ENCODE results near the gene DHX16. TPM values are rescaled to one million over a fixed set of nuclear protein-coding genes. Genes with fewer than 3 reads are reported as not detected.

DHX16 gene
- total and polyA plus RNA-seq, 2 experiments from 2014 or later, result 16.0 to 31.3 TPM

DNA sequence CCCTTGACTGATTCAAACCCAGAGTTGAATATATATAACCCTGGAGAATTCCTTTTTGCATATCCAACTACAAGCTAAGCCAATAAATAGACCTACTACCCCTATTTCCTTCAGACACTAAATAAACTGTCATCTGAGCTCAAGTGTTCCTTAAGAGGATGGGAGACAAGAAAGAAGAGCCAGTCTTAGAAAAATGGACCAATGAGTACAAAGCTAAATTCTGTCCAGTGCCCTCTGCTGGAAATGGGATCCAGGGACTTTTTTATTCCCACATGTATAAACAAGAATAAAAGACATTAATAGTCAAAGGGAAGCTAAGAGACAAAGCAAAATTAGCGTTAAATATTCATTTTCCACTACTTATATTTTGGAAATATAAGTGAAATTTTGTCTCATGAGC is 60.6 kb downstream of the DHX16 start:
- Histone ChIP-seq H3K36me3 (ENCODE audit: insufficient read depth) (peaks cover 38% of the 10 kb centered on the region), H3K4me1 (ENCODE audit: insufficient read depth) (peaks cover 13% of the 10 kb centered on the region; the same call in 1 of the 2 replicates), H2AFZ (no peak overlapping the region), H3K4me2 (no peak overlapping the region), H3K4me3 (no peak overlapping the region), H3F3A (replicated peaks; ENCODE audit: low read depth) (peaks cover 7% of the 10 kb centered on the region; the same call in 1 of the 2 replicates), H3K27ac (ENCODE audit: low read depth) (no peak overlapping the region), H4K20me1 (replicated peaks; ENCODE audit: insufficient read depth) (peaks cover 17% of the 10 kb centered on the region), H3K27me3 (ENCODE audit: insufficient read depth) (no peaks in the 10 kb centered on the region), H3K79me2 (replicated peaks; ENCODE audit: insufficient read depth) (peaks cover 44% of the 10 kb centered on the region), H3K9me2 (ENCODE audit: insufficient read depth) (no peaks in the 10 kb centered on the region)
- no peak overlapping the region; the same call in 2 of the 3 replicates for H3K4me3 Mint-ChIP-seq
- DNase-seq (ENCODE audit: low spot score), result no peak
- peaks cover 17% of the 10 kb centered on the region; the same call in 2 of the 3 replicates for H3K9me3 Mint-ChIP-seq
- H3K27me3 Mint-ChIP-seq (ENCODE audit: insufficient read depth, low read depth, poor library complexity), result peaks cover 41% of the 10 kb centered on the region
- TF ChIP-seq CTCF (conservative IDR thresholded peaks at IDR 0.05; ENCODE audit: low read depth in 2 of 2), result peak in 1 of 2 experiments; percentile 30; a peak in 2 of 4 replicates
- no peak for TF ChIP-seq EZH2phosphoT487 (IDR thresholded peaks at IDR 0.05; ENCODE audit: unreplicated experiment)
- TF ChIP-seq NANOG (IDR thresholded peaks at IDR 0.05; ENCODE audit: borderline replicate concordance), result no peak
- no peak for TF ChIP-seq ZNF114 (CRISPR knock-in tag; IDR thresholded peaks at IDR 0.05)
- TF ChIP-seq, protein P1, sequence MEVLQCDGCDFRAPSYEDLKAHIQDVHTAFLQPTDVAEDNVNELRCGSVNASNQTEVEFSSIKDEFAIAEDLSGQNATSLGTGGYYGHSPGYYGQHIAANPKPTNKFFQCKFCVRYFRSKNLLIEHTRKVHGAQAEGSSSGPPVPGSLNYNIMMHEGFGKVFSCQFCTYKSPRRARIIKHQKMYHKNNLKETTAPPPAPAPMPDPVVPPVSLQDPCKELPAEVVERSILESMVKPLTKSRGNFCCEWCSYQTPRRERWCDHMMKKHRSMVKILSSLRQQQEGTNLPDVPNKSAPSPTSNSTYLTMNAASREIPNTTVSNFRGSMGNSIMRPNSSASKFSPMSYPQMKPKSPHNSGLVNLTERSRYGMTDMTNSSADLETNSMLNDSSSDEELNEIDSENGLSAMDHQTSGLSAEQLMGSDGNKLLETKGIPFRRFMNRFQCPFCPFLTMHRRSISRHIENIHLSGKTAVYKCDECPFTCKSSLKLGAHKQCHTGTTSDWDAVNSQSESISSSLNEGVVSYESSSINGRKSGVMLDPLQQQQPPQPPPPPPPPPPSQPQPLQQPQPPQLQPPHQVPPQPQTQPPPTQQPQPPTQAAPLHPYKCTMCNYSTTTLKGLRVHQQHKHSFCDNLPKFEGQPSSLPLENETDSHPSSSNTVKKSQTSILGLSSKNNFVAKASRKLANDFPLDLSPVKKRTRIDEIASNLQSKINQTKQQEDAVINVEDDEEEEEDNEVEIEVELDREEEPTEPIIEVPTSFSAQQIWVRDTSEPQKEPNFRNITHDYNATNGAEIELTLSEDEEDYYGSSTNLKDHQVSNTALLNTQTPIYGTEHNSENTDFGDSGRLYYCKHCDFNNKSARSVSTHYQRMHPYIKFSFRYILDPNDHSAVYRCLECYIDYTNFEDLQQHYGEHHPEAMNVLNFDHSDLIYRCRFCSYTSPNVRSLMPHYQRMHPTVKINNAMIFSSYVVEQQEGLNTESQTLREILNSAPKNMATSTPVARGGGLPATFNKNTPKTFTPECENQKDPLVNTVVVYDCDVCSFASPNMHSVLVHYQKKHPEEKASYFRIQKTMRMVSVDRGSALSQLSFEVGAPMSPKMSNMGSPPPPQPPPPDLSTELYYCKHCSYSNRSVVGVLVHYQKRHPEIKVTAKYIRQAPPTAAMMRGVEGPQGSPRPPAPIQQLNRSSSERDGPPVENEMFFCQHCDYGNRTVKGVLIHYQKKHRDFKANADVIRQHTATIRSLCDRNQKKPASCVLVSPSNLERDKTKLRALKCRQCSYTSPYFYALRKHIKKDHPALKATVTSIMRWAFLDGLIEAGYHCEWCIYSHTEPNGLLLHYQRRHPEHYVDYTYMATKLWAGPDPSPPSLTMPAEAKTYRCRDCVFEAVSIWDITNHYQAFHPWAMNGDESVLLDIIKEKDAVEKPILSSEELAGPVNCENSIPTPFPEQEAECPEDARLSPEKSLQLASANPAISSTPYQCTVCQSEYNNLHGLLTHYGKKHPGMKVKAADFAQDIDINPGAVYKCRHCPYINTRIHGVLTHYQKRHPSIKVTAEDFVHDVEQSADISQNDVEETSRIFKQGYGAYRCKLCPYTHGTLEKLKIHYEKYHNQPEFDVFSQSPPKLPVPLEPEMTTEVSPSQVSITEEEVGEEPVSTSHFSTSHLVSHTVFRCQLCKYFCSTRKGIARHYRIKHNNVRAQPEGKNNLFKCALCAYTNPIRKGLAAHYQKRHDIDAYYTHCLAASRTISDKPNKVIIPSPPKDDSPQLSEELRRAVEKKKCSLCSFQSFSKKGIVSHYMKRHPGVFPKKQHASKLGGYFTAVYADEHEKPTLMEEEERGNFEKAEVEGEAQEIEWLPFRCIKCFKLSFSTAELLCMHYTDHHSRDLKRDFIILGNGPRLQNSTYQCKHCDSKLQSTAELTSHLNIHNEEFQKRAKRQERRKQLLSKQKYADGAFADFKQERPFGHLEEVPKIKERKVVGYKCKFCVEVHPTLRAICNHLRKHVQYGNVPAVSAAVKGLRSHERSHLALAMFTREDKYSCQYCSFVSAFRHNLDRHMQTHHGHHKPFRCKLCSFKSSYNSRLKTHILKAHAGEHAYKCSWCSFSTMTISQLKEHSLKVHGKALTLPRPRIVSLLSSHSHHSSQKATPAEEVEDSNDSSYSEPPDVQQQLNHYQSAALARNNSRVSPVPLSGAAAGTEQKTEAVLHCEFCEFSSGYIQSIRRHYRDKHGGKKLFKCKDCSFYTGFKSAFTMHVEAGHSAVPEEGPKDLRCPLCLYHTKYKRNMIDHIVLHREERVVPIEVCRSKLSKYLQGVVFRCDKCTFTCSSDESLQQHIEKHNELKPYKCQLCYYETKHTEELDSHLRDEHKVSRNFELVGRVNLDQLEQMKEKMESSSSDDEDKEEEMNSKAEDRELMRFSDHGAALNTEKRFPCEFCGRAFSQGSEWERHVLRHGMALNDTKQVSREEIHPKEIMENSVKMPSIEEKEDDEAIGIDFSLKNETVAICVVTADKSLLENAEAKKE (CRISPR knock-in tag; IDR thresholded peaks at IDR 0.05), result no peak
- no peak for TF ChIP-seq CREB1 (CRISPR knock-in tag; IDR thresholded peaks at IDR 0.05; ENCODE audit: low read depth)
- no peak overlapping the region for H3K27ac Mint-ChIP-seq
- no peak for ATAC-seq
- peaks cover 96% of the 10 kb centered on the region for H3K36me3 Mint-ChIP-seq (ENCODE audit: low read depth)
- peaks cover 33% of the 10 kb centered on the region for H3K4me1 Mint-ChIP-seq

All from GM23338 (cell line).